A172 (cell line): ENCODE measurements around the gene NME9. TPM values are rescaled to one million over a fixed set of nuclear protein-coding genes. Genes with fewer than 3 reads are reported as not detected.

Source experiments
- DNase-seq: peaks from one replicate; pipeline ENCODE4 v3.0.0-alpha.2; 2015; ENCODE audit warnings: low spot score
- total RNA-seq: library from RNA; depleted of rRNA; stranded (reverse); fragments of >200 nt; shearing (Covaris generic); gene quantifications from 2 replicates; pipeline ENCODE4 v1.2.3, GENCODE V29; 2014

Gene NME9
- total RNA-seq, 1 experiment from 2014 or later: not detected

DNA sequence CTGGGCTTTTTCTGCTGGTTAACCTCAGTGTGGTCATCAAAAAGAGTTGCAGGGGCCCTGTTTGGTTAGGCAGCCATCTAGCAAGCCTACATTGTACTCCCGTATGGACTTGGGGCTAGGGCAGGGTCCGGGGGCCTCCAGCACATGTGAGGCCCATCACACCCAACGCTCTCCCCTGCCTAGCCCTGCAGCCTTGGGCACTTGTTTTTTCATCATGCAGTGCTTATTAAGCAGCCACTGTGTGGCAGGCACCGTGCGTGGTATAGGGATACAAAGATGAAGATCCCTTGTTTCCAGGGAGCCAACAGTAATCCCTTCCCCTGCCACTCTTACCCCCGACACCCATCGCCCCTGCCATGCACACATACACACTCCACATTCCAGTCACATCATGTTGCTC lies 32.9 kb upstream of the NME9 start:
- no peak for DNase-seq

DNA sequence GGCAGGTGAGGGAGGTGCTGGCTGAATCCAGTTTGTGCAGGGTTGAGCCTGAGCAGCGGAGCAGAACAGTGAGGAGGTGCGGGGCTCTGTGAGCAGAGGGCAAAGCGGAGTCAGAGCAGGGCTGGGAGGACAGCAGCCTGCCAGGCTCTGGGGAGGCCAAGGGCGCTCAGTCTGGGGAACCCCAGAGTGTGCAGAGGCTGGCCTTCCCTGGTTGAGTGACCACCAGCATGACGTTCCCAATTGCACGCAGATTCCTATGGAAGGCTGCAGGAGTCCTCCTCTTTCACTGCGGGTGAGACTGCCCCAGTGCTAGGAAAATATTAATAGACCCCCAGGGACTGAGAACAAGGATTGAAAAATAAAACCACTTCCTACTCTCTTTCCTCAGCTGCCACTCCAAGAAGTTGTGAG lies 31.9 kb upstream of the NME9 start:
- no peak for DNase-seq

DNA sequence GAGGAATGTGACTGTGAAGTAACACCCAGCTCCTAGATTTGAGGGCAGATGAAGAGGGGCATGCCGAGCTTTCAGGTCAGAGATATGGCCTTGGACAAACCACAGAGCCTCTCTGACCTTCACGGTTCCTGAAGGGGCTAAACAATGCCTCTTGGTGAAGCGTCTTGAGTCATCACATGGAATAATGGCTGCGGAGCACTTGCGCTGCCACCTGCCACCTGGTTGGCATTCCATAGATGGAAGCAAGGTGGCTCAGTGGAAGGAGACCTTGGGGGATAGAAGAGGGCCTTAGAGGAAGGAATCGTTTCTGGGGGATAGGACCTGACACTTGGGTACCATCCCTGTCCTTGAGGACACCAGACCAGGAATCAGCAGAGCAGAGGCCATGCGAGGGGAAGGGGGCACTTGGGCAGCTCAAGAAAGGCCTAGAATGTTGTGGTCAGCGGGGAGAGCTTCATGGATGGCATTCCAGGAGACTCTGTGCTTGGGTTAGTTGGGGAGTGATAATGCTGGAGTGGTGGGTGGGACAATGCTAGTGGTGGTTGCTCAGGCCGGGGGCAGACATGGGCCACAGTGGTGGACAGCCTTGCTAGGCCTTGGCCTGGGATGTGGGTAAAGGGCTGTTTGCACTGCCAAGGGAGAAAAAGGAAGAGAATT lies 31.3 kb upstream of the NME9 start:
- DNase-seq: no peak

DNA sequence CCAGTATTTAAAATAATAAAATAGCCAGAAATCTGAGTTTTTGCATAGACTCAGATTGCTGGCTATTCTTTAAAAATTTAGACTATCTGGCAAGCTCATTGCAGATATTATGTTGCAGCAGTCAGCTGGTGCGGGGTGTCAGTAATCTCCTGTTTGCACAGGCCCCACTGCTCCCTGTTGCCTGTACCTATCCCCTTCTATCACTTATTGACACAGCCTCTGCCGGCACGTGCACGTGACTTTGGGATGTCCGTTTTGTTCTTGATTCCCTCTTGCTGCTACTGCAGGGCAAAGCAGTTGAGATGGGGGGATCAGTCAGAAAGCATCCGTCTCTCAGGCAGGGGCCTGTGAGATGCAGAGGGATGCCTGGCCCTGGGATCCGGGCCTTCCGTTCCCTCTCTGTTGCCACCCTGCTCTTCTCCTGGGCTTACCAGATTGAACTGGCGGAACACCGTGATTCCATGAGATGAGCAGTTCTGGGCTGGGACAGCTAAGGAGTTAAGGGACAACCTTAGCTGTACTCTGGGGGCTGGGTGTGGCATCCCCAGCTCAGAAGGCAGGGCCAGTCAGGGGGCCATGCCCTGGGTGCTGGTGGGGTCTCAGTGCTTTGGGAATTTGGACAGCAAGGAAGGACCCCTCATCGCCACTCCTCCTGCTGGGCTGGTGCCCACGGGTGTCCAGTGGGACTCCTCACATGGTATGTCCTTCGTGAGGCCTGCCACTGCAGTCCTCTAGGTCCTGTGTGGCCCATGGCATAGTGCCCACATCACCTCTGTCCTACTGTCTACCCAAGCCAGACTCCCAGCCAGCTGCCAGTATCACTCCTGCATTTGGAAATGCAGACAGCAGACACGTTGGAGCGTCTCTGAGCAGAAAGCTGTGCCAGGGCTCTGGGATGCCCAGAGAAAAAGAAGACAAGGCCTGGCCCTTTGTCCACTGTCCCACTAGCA lies 30.5 kb upstream of the NME9 start:
- DNase-seq: no peak

DNA sequence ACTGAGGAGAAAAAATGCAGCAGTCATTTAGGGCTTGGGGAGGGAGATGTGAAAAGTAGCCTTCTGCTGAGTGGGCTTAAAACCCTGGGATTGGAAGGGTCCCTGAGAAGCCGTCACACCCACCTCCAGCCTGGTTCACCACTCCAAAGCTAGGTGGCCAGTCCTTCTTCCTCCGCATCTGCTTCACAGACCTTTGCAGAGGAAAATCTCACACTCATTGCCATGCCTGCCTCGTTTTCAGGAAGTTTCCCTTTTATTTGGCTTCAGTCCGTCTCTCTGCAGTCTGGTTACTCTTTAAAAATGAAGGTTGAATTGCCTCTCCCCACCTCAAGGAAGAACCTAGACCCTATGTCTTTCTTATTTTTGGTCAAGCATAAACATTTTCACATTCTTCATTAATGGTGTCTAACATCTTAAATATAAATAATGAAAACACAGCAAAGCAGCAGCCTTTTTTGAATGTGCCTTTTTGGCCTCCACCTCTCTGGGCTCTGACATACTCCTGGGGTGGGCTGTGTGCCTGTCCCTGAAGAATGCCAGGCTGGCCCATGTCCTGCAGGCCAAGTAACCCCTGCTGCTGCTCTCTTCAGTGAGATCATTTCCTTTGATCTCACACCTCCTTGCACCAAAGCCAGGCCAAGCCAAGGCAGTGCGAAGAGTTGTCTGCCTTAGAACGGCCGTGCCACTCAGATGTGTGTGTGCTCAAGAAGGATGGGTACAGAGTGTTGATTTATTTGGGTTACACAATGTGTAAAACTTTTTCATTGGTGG lies 29.7 kb upstream of the NME9 start:
- DNase-seq: no peak

DNA sequence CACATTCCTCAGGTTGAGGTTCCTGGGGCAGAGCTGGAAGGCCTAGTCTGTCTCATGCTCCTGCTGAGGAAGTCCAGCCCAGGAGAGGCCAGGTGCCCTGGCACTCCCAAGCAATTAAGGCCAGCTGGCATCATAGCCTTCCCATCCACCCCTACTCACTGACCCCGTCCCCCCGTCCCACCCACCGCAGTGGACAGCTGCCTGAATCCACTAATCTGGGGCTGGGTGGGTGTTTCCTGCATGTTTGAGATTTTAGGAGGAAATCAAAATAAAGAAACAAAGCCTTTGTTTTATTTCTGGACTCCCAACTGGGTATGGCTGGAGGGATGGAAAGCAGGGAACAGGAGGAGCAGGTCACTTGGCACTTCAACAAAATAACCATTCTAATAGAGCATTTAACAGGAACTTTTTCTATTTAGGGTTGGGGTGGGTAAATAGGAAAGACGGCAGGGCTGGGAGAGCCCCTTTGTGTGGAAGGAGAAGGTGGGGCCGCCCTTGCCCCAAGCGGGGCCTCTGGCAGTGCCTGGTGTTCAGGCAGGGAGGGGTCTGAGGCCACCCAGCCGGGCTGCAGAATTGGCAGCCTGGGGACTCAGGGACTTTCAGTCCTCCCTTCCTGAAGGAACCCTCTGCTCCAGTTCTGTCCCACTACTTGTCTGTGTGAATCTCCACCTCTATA lies 27.2 kb upstream of the NME9 start:
- no peak for DNase-seq

DNA sequence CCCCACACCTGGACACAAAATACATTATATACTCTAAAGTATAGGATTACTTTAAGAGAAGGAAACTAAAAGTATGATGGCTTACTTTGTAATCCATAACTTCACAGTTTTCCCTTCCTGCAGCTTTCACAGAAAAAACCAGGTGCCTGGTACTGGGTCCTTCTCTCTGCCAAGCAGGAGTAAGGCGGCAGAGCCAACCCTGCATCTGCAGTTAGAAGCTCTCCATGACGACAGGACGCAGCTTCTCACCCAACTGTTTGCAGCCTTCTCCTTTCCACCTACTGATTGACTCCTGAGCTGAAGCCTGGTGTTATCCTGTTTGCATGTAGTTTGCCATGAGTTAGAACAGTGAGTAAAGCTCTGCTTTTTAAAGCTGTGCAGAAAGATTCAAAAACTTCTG lies 25.4 kb upstream of the NME9 start:
- DNase-seq: no peak

DNA sequence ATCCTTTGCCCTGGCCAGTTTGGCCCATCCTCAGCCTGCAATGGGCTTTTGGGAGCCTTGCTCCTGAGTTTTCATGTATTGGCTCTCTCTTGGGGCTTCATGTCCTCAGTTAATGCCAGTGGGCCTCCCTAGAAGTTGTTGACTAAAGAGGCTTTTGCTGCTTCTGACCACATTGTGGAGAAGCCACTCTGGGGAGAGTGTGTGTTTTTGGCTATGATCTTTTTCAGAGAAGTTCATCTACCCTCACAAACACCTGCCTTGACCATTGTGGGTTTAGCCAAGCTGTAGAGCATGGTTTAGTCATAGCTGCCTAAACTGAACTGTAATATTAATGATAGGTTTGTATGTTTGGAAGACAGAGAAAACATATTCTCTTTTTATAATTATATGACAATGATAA lies 24.7 kb upstream of the NME9 start:
- DNase-seq: no peak

DNA sequence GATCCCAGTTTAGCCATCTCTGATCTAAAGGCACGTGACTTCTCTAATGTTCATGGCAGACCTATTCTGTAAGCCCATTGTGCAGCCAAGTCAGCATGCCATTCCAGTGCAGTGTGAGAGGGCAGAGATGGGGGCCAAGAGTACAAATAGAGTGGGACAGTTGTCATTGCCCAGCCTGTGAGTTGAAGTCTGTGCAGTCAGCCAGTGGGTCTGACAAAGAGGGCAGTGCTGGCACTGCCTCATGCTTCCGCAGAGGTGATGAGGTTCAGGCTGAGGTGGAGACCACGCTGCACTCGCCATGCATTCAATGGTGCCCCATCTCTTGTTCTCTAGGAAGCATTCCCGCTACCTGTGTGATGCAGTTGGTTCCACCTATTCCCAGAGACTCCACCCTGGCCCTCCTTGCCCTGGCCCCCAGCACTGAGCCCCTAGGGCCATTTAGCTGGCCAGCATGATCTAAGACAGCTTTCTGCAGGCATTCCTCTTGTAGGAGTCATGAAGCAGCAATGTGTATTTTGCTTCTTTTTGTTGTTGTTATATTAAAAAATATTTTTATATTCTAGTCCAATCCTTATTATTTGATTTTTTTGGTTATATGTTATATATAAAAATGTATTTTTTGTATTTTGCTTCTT lies 22.4 kb upstream of the NME9 start:
- no peak for DNase-seq

DNA sequence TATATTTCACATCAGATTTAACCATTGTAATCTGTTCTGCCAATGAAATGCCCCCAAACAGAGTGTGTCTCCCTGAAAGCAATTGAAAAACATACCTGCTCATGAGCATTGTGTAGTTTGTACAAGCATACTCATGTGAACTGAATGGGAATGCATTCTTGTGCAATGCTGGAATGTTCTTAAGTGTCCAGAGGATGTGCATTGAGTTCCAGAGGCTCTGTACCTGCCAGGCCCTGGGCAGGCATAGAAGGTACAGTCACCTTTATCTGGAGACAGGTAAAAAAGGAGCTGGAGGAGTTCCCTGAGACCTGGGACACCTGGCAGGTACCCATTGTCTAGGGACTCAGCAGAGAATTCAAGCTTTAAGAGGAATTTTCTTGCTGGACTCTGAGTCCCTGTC lies 21.5 kb upstream of the NME9 start:
- DNase-seq: no peak

DNA sequence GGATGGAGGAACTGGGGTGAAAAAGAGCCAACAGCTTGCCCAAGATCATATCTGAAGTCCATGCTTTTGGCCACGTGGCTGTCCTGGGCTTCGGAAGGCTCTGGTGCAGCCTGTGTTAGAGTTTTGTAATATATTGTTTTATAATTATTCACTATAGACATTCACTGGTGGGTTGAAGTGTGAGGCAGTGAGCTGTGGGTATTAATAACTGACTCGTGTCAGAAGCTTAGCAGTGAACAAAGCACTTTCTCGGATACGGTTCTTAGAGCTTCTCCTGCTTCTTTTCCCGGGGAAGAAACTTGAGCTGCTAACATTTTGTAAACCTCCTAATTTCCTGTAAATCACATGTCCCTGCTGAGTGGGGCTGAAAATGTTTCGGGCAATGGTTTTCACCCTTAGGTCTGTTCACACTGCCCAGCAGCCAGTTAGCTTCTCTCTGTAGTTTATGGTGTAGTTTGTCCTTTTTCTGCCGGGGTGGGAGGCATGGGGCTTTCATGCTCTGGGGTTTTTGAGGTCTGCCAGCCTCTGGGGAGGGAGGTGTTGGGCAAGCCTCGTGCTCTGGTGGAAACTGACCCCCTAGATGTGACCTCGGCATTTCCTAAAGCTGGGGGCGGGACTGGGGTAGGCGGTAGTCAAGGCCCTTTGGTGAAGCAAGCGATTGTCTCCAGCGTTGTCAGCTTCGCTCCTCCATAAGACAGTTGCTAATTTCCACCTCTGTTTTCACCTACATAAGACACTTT lies 20.4 kb upstream of the NME9 start:
- no peak for DNase-seq

DNA sequence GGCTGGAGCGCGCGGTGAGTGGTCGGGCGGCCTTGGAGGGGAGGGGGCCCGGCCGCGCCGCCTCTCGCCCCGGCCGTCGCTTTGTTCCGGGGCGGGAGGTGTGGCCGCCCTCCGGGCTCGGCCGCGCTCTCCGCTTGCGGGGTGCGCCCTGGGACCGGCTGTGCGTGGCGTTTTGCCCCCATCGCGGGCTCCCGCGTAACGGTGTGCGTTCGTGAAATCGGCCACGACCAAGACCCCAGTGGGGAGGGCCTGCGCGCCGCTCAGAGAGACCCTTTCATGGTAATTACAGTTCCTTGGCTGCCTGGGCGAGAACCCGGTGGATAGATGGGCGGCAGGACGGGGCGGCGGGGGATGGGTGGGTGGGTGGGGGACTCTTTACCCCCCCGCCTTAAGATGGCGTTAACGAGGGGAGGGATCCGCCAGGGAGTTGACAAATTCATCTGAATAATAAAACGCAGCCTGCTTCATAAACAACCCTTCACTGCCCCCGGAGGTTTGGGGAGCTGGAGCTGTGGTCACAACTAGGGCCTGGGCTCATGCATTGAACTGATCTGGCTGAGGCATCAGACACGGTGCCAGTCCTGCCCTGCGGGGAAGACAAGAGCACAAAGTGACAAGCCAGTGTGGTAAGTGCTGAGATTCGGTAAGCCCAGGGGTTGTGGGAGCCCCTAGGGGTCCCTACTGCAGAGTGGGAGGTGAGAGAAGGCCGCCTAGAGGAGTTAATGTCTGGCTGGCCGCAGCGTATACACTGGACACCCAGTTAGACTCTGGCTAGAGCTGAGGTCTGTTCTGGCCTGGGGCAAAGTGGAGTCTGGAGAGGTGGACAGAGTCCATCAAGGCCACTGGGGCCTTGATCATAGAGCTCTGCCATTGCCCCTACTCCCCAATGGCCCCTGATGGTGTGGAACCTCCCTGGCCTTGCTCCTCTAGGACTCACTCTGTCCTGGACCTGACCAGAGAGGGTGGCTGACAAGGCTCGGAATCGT lies 19.4 kb upstream of the NME9 start:
- DNase-seq: no peak

DNA sequence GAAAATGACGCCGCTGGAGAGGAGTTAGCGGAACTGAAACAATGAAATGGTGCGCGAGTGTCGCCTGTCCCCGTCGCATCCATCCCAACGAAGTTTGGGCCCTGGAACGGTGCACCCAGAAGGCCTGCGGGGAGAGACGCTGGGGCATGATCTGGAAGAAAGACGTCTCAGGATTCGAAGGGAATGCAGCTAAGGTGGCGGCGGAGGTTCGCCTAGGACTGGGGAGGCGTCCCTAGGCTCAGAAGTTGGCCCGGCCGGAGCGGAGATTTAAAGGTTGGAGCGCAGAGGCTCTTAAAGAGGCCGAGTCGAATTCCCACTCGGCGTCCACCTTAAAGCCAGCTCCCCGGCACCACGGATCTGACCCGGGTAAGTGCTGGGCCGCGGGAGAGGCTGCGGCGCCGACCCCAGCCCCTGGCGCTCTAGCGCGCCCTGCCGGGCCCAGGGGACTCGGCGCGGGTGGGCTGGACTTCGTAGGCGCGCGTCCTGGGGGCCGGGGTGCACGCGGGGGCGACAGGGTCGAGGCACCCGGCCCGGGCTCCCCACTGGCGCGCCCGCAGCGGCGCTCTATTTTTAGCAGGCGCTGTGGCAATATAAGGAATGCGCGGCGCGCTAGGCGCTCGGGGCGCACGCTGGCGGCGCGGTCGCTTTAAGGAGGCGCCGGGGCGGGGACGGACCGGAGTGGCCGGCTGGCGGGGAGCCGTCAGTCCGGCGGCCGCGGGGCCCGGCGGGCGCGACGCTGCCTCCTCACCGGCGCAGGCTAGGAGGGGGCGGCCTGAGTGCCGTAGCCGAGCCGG lies 18.5 kb upstream of the NME9 start, which contains the start of gene MRAS:
MRAS (plus strand) TSS at position 620 of the 794 bp plus-strand sequence. CDS start 24,305 bp downstream, outside the sequence.
- DNase-seq: peak; percentile 64

DNA sequence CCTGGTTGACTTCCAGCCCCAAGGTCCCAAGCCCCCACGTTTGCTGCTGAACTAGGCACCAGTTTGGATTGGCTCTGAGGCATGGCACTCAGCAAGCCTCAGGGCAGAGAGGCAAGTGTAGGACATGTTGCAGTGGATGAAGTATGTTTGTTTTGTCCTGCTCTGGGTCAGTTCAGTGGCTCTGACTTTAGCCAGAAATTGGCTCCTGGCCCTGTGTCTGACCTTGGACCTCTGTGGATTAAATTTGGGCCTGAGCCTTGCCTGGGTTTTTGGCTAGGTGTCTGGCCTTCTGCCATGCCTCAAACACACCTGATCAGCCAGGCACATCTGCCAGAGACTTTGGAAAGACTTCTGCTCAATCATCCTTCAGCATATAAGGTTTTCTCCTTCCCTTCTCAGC lies 15.1 kb upstream of the NME9 start:
- DNase-seq: no peak

DNA sequence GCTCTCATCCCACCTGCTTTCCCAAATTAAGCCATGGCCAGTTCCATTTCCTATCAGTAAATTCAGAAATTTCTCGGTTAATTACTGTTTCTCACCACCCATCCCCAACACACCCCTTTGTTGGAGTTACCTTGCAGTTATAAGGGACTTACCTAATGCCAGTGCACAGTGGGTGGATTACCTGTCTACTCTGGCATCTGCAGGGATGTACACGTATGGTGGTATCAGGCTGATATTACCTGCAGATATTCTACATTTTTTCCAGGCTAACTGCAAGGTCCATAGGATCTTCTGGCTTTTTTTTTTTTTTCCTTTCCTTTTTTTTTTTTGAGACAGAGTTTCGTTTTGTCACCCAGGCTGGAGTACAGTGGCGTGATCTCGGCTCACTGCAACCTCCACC lies 10.9 kb upstream of the NME9 start:
- DNase-seq: no peak

DNA sequence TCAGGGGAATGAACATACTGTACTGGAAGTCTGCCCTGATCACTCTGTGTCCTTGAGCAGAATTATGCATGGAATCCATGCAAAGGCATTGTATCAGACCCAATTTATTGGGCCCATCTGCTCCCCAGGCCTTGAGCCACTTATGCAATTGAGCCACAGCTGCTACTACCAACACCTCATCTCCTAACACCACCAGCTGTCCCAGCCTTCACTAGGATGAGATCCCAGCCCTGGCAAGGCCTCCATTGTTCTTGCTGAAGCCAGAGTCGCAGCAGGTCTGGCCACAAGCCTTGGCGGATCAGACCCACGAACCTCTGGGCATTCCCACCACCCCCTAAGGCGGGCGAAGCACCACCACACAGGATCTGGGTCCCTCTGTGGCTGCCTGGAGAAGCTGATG lies 9.2 kb upstream of the NME9 start:
- no peak for DNase-seq

DNA sequence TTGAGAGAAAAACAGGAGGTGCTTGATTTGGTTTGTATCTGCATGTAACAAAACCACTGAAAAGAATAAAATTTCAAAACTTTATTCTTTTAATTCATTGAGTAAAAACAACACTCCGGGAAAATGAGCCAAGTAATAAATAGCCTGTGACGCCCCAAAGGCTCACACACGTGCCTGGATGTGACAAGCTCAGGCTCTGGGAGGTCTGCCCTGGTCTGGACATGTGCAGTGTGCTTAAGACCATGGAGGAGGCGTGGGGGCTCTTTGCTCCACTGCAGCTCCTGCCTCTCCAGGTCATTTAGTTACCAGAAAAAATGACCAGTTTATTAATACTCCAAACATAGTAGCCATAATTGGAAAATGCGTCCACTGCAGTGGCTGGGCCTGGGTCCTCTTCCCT lies 8.6 kb upstream of the NME9 start:
- DNase-seq: no peak

DNA sequence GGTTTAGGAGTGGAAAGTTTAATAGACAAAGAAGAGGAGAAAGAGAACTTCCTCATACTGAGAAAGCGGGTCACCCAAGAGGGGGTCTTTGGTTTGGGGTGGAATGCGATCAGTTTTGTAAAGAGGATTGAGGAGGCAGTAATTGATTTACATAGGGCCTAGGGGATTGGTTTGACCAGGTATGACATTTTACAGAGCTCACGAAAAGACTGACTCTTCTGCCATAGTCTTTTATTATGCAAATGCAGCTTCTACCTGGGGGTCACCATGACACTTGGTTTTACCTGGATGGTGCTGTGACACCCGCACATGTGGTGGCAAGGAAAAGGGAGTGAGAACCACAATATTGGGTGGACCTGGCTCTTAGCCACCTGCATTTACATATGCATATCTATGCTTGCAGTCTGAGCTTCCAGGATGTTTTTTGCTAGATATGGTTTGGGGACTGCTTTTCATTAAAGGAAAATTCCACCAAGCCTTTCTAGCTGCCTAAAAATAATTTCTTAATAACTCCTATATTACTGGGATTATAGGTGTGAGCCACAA lies 6.9 kb upstream of the NME9 start:
- no peak for DNase-seq
